NCI-H1105 treated with DMSO at 0.1 percent for 48 hours (cell line): ENCODE results near the gene OR2A5.
"Not testable (repeated sequence)": the region's sequence is repeated elsewhere in the genome, so short reads cannot be mapped to it uniquely, and the experiment has no call there.

Experiments
- DNase-seq: peaks from one replicate; lab custom pipeline; 2025; lab: John Stamatoyannopoulos, UW

OR2A5 gene

DNA sequence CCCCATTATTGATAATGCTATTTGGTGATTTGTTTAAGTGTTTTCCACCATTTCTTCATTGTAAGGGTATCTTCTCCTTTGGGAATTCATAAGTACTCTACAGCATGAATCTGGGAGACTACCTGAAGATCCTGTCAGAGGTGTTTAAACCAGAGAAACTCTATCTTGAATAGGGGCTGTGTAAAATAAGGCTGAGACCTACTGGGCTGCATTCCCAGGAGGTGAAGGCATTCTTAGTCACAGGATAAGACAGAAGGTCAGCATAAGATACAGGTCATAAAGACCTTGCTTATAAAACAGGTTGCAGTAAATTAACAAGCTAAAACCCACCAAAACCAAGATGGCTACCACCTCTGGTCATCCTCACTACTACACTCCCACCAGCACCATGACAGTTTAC lies 13.4 kb upstream of the OR2A5 start:
- DNase-seq = no peak

DNA sequence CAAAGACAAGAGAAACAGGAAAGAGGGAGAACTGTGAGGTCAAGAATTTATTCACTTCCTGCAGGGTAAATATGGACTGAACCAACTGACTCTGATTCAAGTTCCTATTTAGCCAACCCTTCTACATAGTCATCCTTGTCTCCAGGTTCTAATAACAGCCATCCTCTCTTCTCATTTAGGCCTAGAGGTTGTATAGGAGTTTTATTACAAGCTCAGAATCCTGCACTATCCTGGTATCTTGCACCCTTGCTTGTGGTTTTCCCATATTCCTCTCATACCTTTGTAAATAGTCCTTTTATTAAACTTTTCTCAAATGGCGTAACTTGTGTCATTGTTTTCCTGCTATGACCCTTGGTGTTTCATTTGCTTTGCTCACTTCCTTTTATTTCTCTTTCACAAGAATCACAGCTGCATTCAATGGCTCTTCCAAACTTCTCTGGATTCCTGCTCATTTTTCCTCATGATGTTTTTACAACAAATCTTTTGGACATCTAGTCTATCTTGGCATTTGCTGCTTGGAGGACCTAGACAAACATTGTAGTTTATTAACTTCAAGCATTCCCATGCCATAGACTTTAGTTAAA lies 12.4 kb upstream of the OR2A5 start:
- DNase-seq = no peak

DNA sequence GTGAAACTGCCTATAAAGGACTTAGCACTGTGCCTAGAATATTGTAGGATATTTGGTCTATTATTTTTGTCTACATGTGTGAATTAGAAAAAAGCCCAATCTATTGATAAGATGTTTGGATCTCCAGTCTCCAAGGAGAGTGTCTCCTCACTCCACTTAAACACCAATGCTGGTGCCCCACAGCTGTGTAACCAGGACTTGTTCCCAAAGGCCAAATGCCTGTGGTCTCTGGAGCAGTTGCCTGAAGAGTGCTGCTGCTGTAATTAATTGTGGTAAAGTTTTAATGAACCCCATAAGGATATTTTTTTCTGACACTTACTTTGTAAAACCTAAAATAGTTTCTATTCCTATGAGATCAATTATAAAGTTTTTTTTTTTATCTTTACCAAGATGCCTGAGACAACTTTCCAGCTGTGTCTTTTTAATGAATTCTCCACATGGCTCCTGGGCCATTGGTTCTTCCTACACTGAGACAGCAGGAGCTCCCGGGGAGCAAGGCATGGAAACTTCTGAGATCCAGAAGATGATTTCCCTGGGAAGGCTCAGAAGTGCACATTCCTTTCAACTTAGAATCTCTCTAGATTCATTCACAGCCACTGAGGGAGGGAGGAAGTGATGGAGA lies 11.2 kb upstream of the OR2A5 start:
- no peak for DNase-seq

DNA sequence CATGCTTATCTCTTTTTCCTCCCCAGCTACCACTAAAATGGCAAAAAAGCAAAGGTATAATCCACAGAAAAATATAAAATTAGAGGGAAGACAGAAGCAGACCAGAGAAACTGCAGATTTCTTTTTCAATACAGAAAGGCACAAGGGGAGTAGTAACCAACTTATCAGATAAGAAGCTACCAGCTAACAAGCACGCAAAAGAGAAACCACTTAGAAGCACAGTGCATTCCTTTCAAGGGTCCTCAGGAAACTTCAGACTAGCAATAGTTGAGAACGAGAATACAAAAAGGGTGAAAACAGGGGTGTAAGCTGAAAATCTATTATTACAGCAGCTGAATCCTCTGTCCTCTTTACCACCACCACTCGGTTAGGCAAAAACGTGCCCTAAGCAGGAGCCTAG lies 9.9 kb upstream of the OR2A5 start:
- DNase-seq = no peak

DNA sequence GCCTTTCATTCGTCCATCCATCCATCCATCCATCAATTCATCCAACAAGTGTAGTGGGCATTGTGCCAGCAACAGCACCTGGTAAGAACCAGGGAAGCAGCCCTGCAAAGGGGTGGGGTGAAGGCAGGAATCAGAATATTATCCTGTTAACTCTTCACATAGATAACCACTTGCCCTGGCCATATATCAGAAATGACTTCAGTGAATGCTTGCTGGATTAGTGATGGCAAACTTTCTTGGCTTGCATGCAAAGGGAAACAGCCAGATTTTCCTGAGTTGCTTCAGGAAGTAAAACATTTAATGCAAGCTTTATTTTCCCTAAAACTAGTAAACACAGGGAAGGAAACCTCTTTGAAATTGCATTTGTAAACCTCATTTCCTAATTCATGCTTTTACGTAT lies 743 bp downstream of the OR2A5 start:
- peak; percentile 32 for DNase-seq

DNA sequence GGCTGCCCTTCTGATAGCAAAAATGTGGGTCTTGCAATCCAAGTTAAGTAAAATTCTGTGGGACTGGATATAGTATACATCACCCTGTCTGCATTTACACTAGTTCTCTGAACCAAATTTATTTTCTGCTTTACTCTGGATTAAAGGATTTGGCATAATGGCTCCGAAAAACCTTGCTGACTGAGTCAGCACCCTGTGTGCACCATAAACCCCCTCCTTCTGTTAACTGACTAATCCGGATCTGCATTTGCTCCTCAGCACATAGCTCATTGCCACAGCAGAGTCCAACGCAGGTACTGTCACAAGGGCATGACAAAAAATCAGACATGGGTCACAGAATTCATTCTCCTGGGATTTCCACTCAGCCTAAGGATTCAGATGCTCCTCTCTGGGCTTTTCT lies 1.3 kb downstream of the OR2A5 start:
- DNase-seq = no peak

DNA sequence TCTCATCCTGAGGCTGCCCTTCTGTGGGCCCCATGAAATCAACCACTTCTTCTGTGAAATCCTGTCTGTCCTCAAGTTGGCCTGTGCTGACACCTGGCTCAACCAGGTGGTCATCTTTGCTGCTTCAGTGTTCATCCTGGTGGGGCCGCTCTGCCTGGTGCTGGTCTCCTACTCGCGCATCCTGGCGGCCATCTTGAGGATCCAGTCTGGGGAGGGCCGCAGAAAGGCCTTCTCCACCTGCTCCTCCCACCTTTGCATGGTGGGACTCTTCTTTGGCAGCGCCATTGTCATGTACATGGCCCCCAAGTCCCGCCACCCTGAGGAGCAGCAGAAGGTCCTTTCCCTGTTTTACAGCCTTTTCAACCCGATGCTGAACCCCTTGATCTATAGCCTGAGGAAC lies 2.1 kb downstream of the OR2A5 start:
- DNase-seq = not testable (repeated sequence)

DNA sequence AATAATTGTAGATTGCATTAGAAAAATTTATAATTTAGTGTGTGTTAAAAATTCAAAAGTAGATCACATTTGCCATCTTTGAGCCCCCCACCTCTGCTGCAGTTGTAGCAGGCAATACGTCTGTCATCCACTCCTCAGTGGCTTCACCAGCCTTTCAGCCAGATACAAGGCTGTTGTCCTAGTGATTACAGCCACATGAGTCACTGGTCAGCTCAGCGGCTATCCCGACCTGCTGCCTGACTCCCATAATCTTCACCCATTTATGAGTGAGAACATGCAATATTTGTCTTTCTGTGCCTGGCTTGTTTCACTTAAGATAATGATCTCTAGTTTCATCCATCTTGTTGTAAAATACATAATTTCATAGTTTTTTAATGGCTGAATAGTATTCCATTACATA lies 9.2 kb downstream of the OR2A5 start:
- no peak for DNase-seq

DNA sequence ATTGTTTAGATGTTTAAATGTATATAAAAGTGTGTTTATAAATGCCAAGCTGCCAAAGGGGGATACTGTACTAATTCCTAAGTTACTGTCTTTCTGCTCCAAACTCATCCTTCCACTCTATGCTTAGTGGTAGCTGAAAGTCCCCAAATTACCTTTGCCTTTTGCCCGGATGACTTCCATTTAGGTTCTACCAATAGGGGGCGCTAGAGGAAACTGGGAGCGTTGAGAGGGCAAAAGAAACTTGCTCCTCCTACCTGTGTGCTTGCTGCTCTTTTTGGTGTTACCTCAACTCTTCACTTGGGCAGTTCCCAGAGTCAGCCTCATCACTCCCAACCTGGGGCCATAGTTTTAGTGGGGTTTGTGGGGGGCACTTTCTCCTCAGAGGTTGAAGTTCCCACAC lies 15.0 kb downstream of the OR2A5 start:
- no peak for DNase-seq

DNA sequence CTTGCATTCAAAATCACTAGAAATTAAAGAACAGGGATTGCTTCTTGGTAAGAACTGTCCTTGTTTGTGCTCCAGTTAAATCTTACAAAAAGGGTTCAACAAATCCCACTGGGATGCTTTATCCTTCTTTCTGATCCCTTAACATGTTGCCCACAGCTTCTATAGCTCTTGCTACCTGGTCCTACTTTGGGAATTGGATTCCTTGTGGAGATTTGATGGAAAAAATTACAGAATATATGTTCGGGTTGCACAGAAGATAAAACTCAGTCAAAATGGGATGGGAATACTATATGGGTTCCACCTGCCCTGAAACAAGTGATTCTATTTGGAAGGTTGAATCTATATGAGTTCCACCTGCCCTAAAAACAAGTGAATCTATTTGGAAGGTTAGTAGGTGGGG lies 20.8 kb downstream of the OR2A5 start, which contains the start of gene OR2A25:
OR2A25 (plus strand) TSS at position 301 of the 400 bp plus-strand sequence. CDS start 4,409 bp downstream, outside the sequence.
- DNase-seq = no peak

DNA sequence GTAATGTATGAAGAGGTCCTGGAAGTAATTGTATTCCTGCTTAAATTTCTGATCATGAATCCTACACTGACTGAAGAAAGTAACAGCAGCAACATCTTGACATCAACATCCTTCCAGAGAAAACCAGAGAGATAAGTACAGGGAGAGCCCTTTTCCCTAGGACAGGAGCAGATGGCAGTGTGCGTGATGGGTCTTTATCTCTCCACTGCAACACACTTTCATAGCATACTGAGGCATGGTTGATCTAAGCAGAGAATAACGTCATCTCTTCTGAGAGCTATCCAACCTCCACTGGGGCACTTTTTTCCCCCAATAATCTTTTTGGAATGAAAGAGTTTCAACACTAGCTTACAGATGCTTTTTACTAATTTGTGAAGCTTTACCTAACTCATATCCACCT lies 21.2 kb downstream of the OR2A5 start:
- no peak for DNase-seq

DNA sequence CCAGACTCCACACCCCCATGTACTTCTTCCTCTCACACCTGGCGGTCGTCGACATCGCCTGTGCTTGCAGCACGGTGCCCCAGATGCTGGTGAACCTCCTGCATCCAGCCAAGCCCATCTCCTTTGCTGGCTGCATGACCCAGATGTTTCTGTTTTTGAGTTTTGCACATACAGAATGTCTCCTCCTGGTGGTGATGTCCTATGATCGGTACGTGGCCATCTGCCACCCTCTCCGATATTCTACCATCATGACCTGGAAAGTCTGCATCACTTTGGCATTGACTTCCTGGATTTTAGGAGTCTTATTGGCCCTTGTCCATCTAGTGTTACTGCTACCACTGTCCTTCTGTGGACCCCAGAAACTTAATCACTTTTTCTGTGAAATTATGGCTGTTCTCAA lies 25.6 kb downstream of the OR2A5 start:
- no peak for DNase-seq

DNA sequence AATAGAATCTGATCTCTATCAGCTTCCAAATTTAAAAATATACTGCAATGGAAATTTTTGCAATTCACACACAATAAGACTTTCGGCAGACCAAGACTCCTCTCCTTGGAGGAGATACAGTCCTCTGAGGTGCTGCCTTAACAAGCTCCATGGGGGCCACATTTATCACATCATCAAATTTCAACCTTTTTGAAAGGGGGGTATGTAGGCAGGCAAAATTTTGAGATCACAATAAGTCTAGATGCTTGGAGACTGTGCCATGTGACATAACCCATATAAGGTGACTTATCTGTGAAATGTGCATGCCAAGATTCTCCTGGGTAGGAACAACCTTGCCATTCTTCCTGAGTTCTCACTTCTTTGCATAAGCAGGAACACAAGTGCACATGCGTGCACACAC lies 37.2 kb downstream of the OR2A5 start, which contains the start of gene OR2A12:
OR2A12 (plus strand) TSS at position 301 of the 400 bp plus-strand sequence. CDS start 8,830 bp downstream, outside the sequence.
- no peak for DNase-seq

DNA sequence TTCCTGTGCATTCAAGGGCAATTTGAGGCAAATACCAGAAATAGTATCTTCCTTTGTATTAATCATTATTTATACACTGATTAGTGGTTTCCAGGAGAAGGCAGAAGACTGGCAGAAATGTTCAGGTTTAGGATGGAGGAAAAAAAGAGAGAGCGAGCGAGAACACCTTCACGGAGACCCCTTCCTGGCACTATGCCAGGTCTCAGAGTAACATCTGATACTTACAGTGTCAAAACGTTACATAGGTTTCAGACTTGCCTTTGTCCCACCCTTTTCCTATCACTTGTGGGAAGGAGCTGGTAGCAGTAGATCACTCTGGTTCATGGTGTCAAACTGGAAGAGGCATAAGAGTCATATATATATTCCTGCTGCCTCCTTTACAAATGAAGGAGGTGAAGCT lies 38.0 kb downstream of the OR2A5 start:
- no peak for DNase-seq

DNA sequence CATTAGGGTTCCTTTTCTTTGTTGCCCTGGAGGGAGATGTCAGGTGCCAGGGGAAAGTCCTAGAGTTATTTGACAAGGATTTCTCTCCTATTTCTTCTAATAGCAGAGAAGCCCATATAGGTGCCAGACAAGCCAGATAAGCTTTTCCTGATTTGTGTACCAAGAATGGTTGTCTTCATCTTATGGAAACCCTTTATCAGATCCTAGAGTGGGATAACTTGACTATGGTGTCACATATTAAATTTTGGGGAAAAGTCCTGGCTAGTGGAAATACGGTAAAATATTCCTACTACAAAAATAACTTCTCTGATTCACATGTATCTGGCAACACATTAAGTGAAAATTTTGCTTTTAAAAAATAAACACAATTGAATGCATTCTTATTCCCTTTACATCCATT lies 38.5 kb downstream of the OR2A5 start:
- DNase-seq = no peak

DNA sequence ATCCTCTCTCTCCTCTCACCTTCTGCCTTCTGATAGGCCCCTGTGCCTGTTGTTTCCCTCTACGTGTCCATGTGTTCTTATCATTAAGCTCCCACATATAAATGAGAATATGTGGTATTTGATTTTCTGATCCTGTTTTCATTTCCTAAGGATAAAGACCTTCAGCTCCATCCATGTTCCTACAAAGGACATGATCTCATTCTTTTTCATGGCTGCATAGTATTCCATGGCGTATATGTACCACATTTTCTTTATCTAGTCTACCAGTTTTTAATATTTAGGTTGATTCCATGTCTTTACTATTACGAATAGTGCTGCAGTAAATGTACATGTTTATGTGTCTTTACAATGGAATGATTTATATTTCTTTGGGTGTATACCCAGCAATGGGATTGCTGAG lies 41.9 kb downstream of the OR2A5 start:
- DNase-seq = no peak

DNA sequence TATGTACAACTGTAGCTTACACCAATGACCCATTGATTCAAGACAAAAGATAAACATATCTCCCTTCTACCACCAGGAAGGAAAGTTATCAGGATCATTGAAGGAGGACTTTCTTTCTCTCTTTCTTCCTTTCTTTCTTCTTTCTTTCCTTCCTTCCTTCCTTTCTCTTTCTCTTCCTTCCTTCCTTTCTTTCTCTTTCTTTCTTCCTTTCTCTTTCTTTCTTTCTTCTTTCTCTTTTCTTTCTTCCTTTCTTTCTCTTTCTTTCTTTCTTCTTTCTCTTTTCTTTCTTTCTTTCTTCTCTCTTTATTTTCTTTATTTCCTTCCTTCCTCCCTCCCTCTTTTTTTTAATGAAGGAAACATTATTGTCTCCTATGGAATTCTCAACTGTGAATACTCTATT lies 50.0 kb downstream of the OR2A5 start:
- no peak for DNase-seq

DNA sequence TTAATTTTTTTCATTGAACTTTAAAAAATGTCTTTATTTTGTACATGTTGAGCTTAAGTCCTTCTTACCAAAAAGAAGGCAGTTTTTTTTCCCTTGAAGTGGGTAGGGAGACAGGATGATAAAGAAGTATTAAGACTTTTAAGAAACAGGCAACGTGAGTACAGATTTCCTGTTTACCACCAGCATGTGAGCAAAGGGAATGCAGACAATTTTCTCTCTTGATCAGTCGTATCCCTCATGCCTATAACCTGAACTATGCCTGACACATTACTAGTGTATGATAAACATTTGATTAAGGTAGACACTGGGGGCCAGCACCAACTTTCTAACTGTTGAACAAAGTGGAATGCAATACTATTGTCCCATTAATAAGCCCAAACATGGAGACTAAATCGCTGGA lies 51.9 kb downstream of the OR2A5 start:
- DNase-seq = no peak

DNA sequence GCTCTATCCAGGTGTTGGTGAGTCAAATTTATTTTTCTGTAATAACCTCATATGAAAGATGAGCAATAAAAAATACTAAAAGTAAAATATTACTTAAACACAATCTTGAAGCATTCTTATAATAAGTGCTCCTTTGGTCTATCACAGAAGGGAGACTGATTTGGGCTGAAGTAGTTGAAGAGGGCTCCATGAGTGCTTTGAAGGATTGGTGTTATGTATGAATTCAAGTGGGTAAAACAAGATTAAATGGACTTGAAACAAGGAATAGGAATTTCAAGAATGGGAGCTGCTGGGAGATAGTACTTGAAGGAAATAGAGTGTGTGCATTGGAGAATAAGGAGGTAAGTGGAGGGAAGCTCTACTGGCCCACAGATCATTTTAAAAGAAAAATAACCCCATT lies 53.3 kb downstream of the OR2A5 start:
- no peak for DNase-seq

DNA sequence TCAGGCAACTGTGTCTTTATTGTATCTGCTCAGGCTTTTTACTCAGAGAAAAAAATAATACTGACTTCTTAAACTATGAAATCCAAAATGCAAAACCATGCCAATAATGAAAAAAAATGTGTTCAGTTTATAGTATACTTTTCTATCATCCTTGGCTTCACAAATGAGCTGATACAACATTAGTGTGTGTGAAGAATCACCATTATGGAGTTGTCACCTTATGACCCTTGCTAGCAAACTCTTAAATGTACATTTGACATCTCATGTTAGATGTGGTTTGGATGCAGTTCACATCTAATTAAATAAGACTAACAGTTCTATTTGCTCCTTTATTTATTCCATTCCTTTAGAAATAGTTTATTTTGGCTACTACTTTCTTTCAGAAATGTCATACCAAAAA lies 56.5 kb downstream of the OR2A5 start:
- no peak for DNase-seq
